Uterus (tissue), 4 donors: ENCODE results near the gene KIF9. TPM values are rescaled to one million over a fixed set of nuclear protein-coding genes. Genes with fewer than 3 reads are reported as not detected.

Source experiments
- DNase-seq, 2 donors: peaks; one replicate each; pipeline ENCODE4 v3.0.0-alpha.2; 2019 to 2020
- H3K27ac ChIP-seq, 2 donors: fragments of 200-600 bp; sonication (generic); 1 replicate in 1 of 2; 2 replicates in 1 of 2; pipeline ENCODE4 v1.5.1; 2016 to 2018
- H3K27me3 ChIP-seq, 2 donors: fragments of 200-600 bp; sonication (generic); one replicate each; pipeline ENCODE4 v1.5.1; 2018 to 2019; ENCODE audit warnings: control low read depth in 1 of 2
- H3K36me3 ChIP-seq, 2 donors: fragments of 200-600 bp; sonication (generic); one replicate each; pipeline ENCODE4 v1.5.1; 2019; ENCODE audit warnings: control low read depth in 1 of 2
- H3K4me1 ChIP-seq, 2 donors: fragments of 200-600 bp; sonication (generic); one replicate each; pipeline ENCODE4 v1.5.1; 2018 to 2019; ENCODE audit warnings: control low read depth in 1 of 2
- H3K4me3 ChIP-seq, 2 donors: fragments of 200-600 bp; sonication (generic); 1 replicate in 1 of 2; 2 replicates in 1 of 2; pipeline ENCODE4 v1.5.1; 2018 to 2019; ENCODE audit warnings: mild to moderate bottlenecking in 1 of 2
- H3K9me3 ChIP-seq, 2 donors: fragments of 200-600 bp; sonication (generic); one replicate each; pipeline ENCODE4 v1.5.1; 2019; ENCODE audit warnings: control low read depth in 1 of 2
- CTCF ChIP-seq, 4 experiments: fragments of 200-600 bp in 2 of 4; fragments of 450-650 bp in 2 of 4; sonication (generic) in 2 of 4; IDR thresholded peaks; one replicate each; pipeline ENCODE4 v1.5.1; 2016 to 2019; ENCODE audit warnings: antibody characterized with exemption in 4 of 4, mild to moderate bottlenecking in 2 of 4, moderate library complexity in 1 of 4
- POLR2A ChIP-seq, 2 donors: fragments of 450-650 bp; IDR thresholded peaks; one replicate each; pipeline ENCODE4 v1.6.1; 2016; ENCODE audit warnings: antibody characterized with exemption in 2 of 2, mild to moderate bottlenecking in 1 of 2, moderate library complexity in 1 of 2
- intact Hi-C: fragments of 100-400 bp; cut with DNase I; formaldehyde crosslinking; loops from one replicate; pipeline ENCODE4 v1.15.1; 2023; ENCODE audit warnings: low total_unique reads
- total RNA-seq, 4 donors: library from RNA; depleted of rRNA in 3 of 4; stranded (reverse); fragments of >200 nt in 3 of 4; gene quantifications; one replicate each; pipeline versions ENCODE4 v1.1.0 to v1.2.4, GENCODE V29; 2014 to 2023
- donor health status: DM: yes; HTN: yes; CAD: no.

The KIF9 gene
- total RNA-seq, 4 donors from 2014 or later, result 1.8 to 7.4 (median 4.1) TPM; not detected in 1

GRCh38 chr3:47243419-47244147, 39.0 kb downstream of the KIF9 start:
- TF ChIP-seq POLR2A (IDR thresholded peaks at IDR 0.05) (no peak), CTCF (IDR thresholded peaks at IDR 0.05) (no peak)
- Histone ChIP-seq H3K4me3 (no peak overlapping the region), H3K9me3 (no peaks in the 10 kb centered on the region), H3K27ac (no peak overlapping the region), H3K27me3 (no peaks in the 10 kb centered on the region), H3K36me3 (no peaks in the 10 kb centered on the region), H3K4me1 (no peaks in the 10 kb centered on the region)
- DNase-seq, result no peak
- intact Hi-C loops, result no loop called here

DNA sequence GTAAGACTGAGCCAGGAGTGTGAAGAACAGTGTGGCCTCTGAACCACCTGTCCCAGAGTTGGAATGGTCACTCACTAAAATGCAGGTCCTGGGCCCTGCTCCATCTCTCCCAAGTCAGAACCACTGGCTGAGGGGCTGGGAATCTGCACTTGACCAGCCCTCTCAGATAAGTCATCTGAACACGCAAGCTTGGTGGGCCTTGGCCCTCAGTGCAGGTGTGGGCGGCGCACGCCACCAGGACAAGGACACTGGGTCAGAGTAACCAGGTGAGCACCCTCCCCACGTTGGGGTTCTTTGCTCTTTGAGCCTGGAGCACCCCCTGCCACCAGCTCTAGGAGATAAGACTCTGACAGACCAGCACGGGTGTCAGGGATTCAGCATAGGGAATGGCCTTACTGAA, 42.7 kb downstream of the KIF9 start:
- H3K27me3 ChIP-seq, result no peaks in the 10 kb centered on the region
- no peak overlapping the region for H3K27ac ChIP-seq
- intact Hi-C loops, result no loop called here
- H3K4me1 ChIP-seq, result no peaks in the 10 kb centered on the region
- no peak for TF ChIP-seq POLR2A (IDR thresholded peaks at IDR 0.05)
- TF ChIP-seq CTCF (IDR thresholded peaks at IDR 0.05), result no peak
- no peak for DNase-seq
- H3K4me3 ChIP-seq, result no peak overlapping the region
- H3K9me3 ChIP-seq, result no peaks in the 10 kb centered on the region
- no peaks in the 10 kb centered on the region for H3K36me3 ChIP-seq

DNA sequence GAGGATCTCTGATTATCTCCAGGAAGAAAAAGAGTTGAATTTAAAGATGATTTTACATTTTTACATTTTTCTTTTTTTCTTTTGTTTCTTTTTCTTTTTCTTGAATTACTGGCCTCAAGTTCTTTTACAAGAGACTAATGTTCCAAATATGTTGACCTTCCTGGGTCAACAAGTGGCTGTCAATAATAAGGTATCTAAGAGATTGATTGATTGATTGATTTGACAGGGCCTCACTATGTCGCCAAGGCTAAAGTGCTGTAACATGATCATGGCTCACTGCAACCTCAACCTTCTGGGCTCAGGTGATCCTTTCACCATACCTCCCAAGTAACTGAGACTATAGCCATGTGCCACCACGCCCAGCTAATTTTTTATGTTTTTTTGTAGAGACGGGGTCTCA, 44.6 kb downstream of the KIF9 start:
- TF ChIP-seq POLR2A (IDR thresholded peaks at IDR 0.05), result no peak
- TF ChIP-seq CTCF (IDR thresholded peaks at IDR 0.05), result no peak
- H3K4me3 ChIP-seq, result no peak overlapping the region

DNA sequence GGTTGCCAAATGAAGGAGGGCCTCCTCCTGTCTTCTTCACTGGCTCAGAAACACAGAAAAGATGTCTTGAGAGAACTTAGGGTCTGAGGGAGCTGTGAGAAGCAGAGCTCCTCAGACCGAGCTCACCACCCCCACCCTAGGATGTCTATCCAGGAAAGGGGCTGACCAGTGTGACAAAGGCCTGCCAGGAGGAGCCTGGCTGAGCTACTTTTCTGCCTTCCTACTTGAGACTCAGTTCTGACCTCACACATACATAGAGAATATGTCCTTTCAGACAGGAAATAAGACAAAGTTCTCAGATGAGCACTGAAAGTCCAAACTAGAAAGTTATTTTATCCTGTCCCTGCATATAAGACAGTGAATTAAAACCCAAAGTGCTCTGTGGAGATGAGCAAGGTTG, 54.5 kb downstream of the KIF9 start:
- H3K27ac ChIP-seq, result no peak overlapping the region
- TF ChIP-seq CTCF (IDR thresholded peaks at IDR 0.05), result no peak
- TF ChIP-seq POLR2A (IDR thresholded peaks at IDR 0.05), result no peak
- no peaks in the 10 kb centered on the region for H3K27me3 ChIP-seq
- no peaks in the 10 kb centered on the region for H3K9me3 ChIP-seq
- H3K4me1 ChIP-seq, result no peaks in the 10 kb centered on the region
- DNase-seq, result no peak
- intact Hi-C loops, result no loop called here
- no peak overlapping the region for H3K4me3 ChIP-seq
- H3K36me3 ChIP-seq, result no peaks in the 10 kb centered on the region

More for the DNA sequence above, 44.6 kb downstream of the KIF9 start:
- H3K4me1 ChIP-seq, result no peaks in the 10 kb centered on the region
- no peak overlapping the region for H3K27ac ChIP-seq
- intact Hi-C loops, result no loop called here
- DNase-seq, result no peak
- no peaks in the 10 kb centered on the region for H3K9me3 ChIP-seq
- H3K27me3 ChIP-seq, result no peaks in the 10 kb centered on the region
- H3K36me3 ChIP-seq, result no peaks in the 10 kb centered on the region

DNA sequence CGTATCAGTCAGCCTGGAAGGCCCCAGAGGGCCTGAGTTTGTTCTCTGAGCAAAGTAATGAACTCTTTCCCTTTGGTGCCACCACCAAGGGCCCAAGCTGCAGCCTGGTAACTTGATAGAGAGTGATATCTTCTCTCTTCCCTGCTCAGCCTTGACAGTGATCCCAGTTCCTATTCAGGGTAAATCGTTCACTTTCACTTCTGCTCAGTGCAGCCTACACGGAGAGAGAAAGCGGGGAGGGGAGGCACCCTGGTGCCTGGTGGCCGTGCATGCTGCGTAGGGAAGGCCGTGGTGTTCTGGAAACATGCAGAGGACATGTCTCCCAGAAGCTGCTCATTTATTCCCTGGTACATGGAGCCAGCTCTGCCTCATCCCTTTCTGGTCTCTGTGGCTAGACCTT, 54.9 kb downstream of the KIF9 start:
- no peaks in the 10 kb centered on the region for H3K36me3 ChIP-seq
- intact Hi-C loops, result no loop called here
- H3K27ac ChIP-seq, result no peak overlapping the region
- no peaks in the 10 kb centered on the region for H3K9me3 ChIP-seq
- TF ChIP-seq CTCF (IDR thresholded peaks at IDR 0.05) (no peak), POLR2A (IDR thresholded peaks at IDR 0.05) (no peak)
- no peak for DNase-seq
- no peaks in the 10 kb centered on the region for H3K4me1 ChIP-seq
- H3K27me3 ChIP-seq, result no peaks in the 10 kb centered on the region
- no peak overlapping the region for H3K4me3 ChIP-seq
